Measurements from ENCODE around the gene SBF2.

DNA sequence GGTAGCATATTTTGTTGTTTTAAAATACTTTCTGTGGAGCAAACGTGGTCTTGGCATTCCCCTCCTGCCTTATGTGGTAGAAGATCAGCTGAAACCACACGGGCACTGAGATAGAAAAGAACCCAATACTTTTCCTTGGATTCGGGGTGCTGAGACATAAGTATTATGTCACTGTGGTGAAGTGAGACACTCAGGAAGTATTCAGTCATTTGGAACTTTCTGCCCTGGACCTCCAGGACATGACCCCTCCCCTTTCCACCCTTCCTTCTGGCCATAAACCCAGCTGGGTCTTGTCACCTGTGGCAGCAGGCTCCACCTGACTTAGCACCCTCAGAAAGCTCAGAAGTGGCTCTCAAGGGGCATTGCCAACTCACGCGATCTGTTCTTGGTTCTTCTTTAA lies 506.8 kb downstream of the SBF2 start:
- TF ChIP-seq, protein P1, sequence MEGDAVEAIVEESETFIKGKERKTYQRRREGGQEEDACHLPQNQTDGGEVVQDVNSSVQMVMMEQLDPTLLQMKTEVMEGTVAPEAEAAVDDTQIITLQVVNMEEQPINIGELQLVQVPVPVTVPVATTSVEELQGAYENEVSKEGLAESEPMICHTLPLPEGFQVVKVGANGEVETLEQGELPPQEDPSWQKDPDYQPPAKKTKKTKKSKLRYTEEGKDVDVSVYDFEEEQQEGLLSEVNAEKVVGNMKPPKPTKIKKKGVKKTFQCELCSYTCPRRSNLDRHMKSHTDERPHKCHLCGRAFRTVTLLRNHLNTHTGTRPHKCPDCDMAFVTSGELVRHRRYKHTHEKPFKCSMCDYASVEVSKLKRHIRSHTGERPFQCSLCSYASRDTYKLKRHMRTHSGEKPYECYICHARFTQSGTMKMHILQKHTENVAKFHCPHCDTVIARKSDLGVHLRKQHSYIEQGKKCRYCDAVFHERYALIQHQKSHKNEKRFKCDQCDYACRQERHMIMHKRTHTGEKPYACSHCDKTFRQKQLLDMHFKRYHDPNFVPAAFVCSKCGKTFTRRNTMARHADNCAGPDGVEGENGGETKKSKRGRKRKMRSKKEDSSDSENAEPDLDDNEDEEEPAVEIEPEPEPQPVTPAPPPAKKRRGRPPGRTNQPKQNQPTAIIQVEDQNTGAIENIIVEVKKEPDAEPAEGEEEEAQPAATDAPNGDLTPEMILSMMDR (IDR thresholded peaks at IDR 0.05), result no peak
- TF ChIP-seq POLR2A (IDR thresholded peaks at IDR 0.05), result no peak

All from lower leg skin (tissue), 3 donors.